Measurements from ENCODE around the gene LRCOL1.

The LRCOL1 gene

DNA sequence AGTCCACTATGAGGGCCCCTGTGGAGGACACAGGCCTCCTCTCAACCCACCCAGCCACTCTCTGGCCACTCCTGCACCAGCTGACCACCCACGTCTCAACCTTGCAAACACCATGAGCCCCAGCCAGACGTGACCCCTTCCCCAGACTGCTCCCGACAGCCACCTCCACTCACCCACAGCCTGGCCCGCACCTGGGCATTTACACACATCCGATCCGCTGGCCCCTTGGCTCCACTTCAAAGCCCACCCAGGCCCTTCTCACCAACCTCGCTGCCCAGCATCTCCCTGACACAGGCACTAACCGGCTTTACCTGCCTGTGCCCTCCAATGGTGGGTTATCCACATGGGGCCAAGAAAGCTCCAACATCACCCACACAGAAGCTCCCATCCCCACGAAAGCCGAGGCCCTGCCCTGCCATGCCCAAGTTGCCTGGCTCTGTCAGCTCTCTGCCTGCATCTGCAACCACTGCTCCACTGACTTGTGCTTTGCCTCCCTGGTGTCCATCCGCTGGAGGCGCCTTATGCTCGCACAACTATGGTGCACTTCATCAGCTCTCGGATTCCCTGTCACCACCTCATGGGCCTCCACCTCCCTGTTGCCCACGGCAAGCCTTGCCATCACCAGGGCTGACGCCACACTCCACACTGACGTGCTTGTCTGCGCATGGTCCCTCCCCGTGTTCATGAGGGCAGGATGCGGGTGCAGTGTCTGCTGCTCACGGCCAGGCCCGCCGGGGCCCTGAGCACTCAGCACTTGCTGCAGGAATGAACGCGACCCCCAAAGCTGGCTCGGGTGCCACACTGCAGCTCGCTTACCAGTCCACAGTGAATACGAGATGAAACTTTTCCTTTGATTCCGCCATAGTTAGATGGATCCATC is 24.9 kb upstream of the LRCOL1 start:
- DNase-seq = no peak

DNA sequence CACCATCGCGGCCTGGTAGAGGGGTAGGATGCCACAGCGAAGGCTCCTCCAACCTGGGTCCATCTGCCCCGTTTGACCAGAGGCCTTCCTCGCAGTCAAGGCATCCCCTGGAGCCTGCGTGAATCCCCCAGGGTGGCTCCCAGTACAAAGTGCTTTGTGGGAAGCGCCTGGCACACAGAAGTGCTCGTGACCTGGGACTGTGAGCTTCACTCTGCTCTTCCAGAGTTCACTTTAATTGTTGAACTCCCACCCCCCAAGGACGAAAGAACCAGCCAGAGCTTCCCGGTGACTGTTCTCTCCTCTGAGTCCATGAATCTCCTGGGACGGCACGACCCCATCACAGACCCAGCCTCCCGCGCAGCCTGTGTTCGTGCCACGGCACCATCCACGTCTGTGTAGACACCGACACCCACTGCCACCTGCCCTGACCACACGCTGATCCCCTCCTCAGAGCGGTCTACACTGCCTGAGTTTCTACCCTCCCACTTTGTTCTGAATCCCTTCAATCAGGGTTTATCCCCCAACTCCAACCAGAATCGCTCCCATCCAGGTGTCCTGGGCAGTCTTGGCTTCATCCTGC is 24.1 kb upstream of the LRCOL1 start:
- no peak for DNase-seq

DNA sequence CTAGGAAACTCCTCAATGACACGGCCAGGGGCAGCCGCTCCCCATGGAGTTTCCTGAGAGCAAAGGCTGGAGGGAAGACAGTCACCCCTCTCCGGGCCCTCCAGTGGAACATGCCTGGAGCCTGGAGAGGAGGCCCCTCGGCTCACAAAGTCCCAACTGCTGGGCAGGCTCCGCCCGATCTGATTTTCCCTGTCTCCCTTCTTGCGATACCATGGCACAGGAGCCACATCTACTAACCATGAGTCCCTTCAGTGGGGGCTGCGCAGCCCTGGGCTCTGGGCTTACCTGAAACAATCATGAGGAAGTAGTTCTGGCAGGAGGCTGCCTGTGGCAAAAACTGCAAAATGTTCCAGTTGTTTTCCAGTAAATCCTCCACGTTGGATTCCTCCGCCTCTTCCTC is 23.5 kb upstream of the LRCOL1 start:
- no peak for DNase-seq

DNA sequence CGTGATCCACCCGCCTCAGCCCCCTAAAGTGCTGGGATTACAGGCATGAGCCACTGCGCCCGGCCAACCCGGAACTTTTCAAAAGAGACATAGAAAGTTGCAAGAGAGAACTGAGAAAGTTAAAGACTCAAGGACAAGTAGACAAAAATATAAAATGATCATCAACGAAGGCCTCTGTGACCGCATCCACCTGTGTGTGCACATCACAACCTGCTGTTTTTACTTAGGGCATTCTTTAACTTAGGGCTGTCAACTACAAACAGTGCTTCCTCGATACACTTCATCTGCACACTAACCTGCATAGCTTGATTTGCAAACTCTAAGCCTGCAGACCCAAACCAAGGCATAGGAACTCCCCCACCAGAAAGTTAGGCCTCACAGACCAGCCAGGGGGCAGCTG is 23.0 kb upstream of the LRCOL1 start:
- no peak for DNase-seq

DNA sequence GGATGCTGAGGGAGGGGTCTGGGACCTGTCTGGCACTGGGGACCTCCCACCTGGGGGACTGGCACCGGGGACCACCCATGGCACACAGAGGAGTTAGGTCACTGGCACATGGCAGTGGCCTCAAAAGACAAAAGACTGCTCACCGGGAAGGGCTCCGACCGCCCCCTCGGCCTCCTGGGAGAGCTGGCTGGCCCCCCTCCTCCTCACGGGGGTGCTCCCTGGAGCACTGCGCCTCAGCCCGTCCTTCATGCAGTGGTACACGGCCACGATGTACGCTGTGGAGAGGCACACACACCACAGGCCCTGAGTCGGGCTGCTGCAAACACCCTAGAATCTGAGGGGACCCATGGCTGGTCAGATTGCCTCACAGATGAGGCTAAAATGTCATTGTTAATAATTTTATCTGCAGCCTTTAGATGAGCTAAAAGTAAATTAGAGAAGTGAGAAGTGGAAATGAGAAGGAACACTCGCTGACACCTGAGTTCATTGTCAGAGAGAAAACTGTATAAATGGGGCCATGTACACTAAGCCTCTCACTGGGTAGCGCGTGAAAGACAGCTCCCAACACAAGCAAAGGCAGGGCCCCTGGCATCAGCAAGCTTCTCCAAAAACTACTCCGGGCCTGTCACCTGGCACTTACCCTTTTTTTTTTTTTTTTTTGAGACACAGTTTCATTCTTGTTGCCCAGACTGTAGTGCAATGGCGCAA is 22.3 kb upstream of the LRCOL1 start:
- no peak for DNase-seq

DNA sequence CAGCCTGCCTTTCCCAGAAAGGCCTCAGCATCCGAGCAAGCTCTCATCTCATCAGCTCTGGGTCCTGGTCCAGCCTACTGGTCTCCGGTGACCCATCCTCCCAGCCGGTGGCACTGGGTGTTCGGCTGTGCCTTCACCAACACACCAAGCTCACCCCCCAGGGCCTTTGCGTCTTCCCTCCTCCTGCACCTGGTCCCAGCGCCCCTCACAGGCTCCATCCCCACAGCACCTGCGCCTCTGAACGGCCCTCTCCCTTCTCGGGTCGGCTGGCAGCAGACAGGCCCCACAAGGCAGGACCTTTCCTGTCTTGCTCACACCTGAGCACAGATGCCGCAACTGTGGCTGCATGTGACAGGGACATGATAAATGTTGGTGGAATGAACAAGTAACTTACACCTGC is 21.3 kb upstream of the LRCOL1 start:
- DNase-seq = no peak

DNA sequence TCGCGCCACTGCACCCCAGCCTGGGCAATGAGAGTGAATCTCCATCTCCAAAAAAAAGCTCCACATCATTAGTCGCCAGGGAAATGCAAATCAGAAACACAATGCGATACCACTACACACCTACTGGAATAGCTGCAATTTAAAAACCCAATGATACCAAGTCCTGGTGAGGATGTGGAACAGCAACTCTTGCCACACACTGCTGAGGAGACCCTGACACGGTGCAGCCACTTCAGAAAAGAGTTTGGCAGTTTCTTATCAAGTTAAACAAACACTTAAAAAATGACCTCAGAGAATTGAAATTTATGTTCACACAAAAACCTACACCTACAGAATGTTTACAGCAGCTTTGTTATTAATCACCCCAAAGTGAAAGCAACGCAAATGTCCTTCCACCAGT is 20.3 kb upstream of the LRCOL1 start:
- no peak for DNase-seq

DNA sequence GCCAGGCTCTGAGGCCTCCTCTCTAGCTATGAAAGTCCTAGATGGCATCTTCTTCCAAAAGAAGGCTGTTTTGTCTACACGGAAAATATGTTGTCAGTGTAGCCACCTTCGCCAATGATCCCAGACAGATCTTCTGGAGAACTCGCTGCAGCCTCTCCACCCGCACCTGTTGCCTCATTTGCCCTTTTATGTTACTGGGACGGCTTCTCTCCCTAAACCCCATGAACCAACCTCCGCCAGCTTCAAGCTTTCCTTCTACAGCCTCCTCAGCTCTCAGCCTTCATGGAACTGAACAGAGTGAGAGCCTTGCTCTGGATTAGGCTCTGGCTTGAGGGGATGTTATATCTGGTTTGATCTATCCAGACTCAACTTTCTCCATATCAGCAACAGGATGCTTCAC is 18.9 kb upstream of the LRCOL1 start:
- DNase-seq = no peak

DNA sequence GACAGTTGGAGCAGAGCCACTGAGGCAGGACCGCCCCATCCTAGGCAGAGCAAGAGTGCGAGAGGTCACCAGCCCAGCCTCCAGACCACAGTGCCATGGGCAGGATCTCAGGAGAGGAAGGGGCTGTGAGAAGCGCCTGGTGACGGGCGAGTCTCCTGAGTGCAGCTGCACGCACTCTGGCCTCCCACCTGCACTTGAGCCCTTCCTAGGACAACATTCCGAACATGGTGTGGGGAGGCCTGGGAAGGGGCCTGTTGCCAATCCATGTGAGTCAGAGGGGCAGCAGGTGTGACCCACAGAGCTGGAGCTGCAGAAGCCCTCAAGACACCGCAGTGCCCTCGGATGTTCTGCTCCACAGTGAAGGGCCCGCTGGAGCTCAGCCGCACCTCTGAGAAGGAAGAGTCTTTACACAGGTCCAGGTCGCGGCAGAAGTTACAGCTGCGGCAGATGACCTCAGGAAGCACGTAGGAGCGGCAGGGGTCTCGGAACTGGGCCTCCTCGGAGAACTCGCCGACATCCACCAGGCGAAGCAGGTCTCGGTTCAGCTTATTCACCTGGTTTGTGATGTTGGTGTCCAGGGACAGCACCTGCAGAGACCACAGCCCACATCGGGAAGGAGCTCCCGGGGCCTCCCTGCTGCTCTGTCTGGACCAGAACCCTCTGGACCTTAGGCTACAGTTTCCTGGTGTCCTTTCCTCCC is 15.5 kb upstream of the LRCOL1 start:
- no peak for DNase-seq

DNA sequence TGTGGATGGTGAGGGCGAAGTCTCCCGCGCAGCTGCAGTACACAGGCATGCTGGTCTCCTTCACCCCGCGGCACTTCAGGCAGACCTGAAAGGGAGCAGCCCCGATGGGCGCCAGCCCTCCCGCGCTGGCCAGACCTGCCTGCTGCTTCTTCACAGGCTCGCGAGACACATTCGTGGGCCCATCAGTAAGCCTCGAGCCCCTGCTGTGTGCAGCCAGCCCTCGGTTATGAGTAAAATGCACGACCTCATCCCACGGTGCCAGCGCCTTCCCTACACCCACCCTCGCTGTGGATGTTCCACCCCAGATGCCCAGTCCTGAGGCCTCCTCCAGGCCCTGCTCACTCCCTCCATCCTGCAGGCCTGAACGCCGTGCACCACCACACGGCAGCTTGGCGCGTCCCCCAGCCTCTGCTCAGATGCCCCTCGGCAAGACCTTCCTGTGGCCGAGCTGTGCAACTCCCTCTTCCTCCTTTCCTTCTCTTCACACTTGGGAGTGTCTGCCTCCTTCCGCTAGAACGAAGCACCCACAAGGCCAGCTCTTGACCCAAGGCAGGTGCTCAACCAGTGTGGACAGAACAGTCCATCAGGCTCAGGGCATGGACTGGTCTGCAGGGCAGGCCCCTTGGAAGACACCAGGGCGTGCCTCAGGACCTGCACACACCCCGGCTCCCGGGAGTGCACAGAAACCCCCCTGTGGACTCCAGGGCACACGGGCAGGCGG is 14.7 kb upstream of the LRCOL1 start:
- DNase-seq = no peak

DNA sequence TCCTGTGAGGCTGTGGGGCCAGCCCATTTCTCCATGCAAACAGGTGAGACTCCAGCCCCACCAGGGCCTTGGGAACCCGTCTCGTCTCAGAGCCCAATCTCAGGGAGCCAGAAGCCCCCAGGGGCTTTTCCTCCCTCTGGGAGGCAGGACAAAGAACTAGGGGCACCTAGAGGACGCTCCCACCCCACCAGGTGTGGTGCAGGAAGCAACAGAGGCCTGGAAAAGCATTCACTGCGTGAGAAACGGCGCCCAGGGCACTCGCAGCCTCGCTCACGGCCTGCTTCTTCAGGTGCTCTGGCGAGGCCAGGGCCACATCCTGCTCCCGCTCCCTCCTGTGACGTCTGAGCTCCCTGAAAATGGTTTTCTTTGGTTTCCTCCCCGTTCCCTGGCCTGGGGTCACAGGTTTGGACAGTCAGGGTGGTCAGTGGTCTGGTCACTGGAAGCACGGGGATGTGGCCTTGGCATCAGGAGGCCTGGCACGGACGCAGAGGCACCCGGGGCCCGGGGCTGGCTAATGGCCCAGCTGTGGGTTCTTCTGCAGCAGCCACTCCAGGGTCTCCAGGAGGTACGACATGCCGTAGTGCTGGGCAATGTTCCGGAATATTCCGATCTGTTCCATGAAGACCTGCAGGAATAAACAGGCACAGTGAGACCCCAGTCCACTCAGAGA is 13.9 kb upstream of the LRCOL1 start:
- DNase-seq = no peak

DNA sequence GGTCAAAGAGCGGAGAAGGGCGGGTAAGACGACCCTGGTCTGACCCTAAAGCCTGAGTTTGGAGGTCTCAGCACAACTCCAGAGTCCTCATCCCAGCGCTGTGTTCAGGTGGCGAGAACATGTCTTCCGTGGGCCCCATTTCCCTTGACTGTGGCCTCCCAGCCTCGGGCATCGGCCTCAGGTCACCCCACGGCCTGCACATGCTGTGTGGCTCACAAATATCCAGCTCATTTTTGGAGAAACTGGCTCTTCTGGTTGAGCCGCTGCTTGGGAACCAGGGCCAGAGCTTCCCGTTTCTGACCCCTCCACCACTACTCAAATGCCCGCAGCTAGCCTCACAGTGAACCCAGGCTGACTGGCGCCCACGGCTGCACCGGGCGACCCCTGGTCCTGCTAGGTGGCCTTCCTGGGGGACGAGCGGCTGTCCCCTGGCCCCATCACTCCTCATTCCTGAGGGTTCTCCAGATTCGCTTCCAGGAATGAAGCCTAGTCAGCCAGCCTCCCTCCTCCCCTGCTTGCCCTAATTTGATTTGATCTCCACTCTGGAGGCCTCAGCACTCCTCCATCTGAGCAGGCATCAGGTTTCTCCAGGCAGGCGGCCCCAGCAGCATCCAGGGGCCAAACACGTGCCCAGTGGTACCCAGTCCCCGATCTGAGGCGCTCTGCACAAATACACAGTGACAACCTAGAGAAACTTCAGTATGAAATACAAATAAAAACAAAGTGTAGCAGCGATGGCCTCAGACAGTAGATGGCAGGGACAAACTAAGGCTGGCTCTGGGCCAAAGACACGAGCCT is 12.9 kb upstream of the LRCOL1 start:
- DNase-seq = no peak

DNA sequence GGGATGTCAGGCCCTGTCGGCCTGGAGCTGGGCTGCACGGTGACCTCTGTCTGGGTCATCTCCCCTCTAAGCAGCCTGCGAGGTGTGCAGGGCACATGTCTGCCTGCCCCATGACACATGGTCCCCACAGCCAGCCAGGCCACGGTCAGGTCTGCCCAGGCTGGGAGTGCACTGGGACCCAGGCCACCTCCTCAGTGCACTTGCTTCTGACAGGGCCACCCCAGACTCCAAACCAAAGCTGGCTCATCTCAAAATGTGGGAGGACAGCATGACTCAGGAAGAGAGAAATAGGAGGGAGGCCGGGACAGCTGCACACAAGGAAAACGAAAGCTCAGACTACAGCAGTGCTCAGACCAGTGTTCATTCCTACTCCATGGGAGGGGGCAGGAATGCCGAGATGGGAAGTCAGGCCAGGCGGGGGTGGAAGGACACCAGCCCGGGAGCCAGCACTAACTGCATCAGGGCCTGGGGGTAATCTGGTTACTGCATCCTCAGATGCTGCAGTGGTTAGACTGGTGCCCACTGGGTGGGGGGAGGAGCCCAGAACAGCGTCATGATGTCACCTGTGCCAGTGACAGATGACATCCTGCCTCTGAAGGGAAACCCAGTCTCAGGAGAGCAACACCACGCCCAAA is 12.2 kb upstream of the LRCOL1 start:
- no peak for DNase-seq

DNA sequence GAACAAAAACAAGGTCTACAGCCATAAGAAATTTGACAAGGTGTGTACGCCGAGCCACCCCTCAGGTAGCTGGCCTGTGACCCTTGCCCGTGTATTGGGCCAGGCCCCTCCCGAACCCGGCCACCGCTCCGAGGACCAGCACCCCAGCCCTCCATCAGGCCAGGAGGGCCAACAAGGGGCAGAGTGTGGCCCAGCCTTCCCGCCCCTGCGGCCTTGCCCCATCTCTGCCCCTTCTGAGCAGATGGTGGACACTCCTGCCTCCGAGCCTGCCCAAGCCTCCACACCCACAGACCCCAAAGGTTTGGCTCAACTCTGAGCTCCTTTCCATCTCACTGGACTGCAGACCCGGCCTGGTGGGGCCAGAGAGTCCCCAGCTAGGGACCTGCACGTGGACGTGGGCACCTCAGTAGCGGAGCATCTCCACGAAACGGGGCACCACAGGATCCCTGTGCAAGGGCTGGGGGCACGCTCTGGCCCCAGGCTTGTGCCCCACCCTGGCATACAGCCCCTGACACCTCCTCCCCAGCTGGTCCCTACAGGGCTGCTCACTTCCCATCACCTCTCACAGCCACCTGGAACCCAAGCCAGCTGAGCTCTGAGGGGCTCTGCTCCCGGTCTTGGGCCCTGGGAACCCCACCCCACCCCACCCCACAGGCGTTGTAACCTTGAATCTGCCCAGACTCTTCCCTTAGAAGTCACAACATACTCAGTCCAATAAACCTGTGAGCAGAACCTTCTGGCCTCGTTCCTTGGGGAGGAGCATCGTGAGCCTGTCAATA is 11.5 kb upstream of the LRCOL1 start:
- no peak for DNase-seq

DNA sequence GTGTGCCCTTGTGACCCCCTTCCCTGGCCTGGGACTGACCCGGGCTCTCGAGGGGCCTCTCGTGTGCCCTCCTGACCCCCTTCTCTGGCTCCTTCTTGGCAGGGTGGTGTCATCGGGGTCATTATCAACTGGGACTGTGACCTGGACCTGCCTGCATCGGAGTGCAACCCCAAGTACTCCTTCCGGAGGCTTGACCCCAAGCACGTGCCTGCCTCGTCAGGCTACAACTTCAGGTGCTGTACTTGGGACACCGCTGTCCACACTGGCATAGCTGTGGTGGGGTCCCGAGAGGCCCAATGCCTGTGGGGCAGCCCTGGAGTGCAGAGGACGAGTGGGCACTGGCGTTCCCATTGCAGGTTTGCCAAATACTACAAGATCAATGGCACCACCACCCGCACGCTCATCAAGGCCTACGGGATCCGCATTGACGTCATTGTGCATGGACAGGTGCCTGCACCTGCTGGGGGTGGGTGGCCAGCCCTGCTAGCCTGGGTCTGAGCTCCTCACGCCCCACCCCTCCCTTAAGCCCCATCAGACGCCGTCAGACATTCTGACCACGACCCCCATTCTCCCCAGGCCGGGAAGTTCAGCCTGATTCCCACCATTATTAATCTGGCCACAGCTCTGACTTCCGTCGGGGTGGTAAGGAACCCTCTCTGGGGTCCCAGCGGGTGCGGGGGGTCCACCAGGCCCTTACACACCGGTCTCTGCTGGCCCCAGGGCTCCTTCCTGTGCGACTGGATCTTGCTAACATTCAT is 10.7 kb upstream of the LRCOL1 start:
- DNase-seq = no peak

DNA sequence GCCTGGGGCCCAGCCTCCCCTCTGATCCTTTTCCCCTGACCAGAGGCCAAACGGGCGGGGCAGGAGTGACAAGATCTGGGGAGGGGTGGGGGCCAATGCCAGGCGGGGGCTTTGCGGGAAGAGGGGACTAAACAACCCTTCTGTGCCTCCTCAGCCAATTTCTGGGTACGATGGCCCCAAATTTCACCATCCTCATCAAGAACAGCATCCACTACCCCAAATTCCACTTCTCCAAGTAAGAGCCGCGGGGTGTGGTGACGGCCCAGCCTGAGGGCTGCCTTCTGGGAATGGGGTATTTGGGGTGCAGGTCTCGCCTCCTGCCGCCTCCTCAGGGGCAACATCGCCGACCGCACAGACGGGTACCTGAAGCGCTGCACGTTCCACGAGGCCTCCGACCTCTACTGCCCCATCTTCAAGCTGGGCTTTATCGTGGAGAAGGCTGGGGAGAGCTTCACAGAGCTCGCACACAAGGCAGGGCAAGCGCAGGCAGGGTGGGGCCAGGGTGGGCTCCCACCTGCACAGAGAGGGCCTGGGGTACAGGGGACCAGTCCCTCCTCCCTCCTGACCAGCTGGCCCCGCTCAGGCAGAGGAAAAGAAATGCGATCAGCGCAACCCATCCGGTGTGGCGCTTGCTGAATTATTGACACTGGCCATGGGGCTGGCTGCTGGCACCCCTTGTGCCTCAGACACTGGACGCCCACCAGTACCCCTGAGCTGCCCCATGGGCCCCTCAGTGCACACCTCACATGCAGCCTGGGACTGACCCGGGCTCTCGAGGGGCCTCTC is 9.9 kb upstream of the LRCOL1 start:
- no peak for DNase-seq

DNA sequence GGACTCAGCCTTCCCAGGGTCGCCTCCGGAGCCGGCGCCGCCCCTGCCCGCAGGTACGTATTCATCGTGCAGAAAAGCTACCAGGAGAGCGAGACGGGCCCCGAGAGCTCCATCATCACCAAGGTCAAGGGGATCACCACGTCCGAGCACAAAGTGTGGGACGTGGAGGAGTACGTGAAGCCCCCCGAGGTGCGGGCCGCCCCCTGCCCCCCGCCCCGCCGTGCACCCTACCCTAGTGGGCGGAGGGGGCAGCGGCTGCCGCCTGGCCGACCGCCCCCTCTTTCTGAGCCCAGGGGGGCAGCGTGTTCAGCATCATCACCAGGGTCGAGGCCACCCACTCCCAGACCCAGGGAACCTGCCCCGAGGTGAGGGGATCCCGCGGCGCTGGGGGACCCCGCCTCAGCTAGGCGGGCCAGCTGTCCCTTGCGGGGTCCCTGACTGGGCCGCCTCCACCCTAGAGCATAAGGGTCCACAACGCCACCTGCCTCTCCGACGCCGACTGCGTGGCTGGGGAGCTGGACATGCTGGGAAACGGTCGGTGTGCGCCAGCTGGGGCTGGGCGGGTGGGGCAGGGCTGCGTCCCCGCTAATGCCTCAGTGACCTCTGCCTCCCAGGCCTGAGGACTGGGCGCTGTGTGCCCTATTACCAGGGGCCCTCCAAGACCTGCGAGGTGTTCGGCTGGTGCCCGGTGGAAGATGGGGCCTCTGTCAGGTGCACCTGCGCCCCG is 9.2 kb upstream of the LRCOL1 start:
- DNase-seq = no peak

DNA sequence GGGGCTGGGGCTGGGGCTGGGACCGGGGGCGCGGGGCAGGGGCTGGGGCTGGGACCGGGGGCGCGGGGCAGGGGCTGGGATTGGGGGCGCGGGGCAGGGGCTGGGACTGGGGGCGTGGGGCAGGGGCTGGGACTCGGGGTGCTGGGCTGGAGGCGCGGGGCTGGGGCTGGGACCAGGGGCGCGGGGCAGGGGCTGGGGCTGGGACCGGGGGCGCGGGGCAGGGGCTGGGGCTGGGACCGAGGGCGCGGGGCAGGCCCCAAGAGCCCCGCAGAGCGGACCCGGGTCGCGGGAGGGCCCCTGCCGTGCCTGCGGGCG is 8.6 kb upstream of the LRCOL1 start:
- no peak for DNase-seq
